Endothelial cell of umbilical vein (primary cell): Measurements from ENCODE around the gene HSD17B14. TPM values are rescaled to one million over a fixed set of nuclear protein-coding genes. Genes with fewer than 3 reads are reported as not detected.

Source experiments
- BruUV-seq: library from RNA; stranded (reverse); fragments of 400-500 nt; replicated peaks from 2 replicates; lab custom pipeline; 2021; lab: Mats Ljungman, UMichigan
- CTCF ChIA-PET: fragments of 300-600, 350-600 bp; sonication (Branson Sonifier 250); formaldehyde crosslinking; loops from one replicate; lab custom pipeline; 2021; ENCODE audit warnings: antibody characterized with exemption, inconsistent platforms; lab: Charles Lee
- POLR2A ChIA-PET: fragments of 300-600, 350-600 bp; sonication (Branson Sonifier 250); formaldehyde crosslinking; loops from one replicate; lab custom pipeline; 2021; ENCODE audit warnings: antibody characterized with exemption, inconsistent platforms; lab: Charles Lee
- DNase-seq: peaks from one replicate; pipeline ENCODE4 v3.0.0-alpha.2; 2011; ENCODE audit warnings: low read depth, low spot score
- FAIRE-seq: peaks from 2 replicates; lab custom pipeline; 2011; peaks lifted over from hg19 to GRCh38; lab: Jason Lieb, UNC
- H2AFZ ChIP-seq: 2 replicates; pipeline ENCODE4 v1.6.0; 2012; ENCODE audit warnings: low read depth, low read length, control low read depth, inconsistent platforms
- H3K27ac ChIP-seq: 2 replicates; pipeline ENCODE4 v1.5.1; 2011; ENCODE audit warnings: low read depth, mild to moderate bottlenecking, control low read depth, low read length, moderate library complexity; ENCODE audit not compliant: insufficient read depth
- H3K27me3 ChIP-seq, 2 experiments: 2 replicates each; pipeline versions ENCODE4 v1.6.0 to v1.6.1; 2011; ENCODE audit warnings: low read length in 2 of 2, mixed read lengths in 1 of 2; ENCODE audit not compliant: control insufficient read depth in 2 of 2, insufficient read depth in 2 of 2
- H3K36me3 ChIP-seq, 2 experiments: 2 replicates in 1 of 2; 3 replicates in 1 of 2; pipeline ENCODE4 v1.5.1; 2011; ENCODE audit warnings: low read length in 2 of 2, mild to moderate bottlenecking in 1 of 2, moderate library complexity in 1 of 2; ENCODE audit not compliant: control insufficient read depth in 2 of 2, insufficient read depth in 2 of 2; ENCODE audit errors: extremely low read depth in 1 of 2
- H3K4me1 ChIP-seq: 3 replicates; pipeline ENCODE4 v1.5.1; 2011; ENCODE audit warnings: mild to moderate bottlenecking, low read length; ENCODE audit not compliant: control insufficient read depth, insufficient read depth; ENCODE audit errors: extremely low read depth
- H3K4me2 ChIP-seq: 2 replicates; pipeline ENCODE4 v1.6.1; 2011; ENCODE audit warnings: low read length, control low read depth, mixed read lengths; ENCODE audit not compliant: insufficient read depth
- H3K4me3 ChIP-seq, 3 experiments: fragments of 200-600 bp in 1 of 3; sonication (generic), shearing (Covaris generic) in 1 of 3; replicated peaks in 1 of 3; 2 replicates each; pipeline ENCODE4 v1.5.1; 2011 to 2016; ENCODE audit warnings: control low read depth in 3 of 3, low read length in 3 of 3, mild to moderate bottlenecking in 2 of 3, inconsistent platforms in 1 of 3, low read depth in 1 of 3, moderate library complexity in 1 of 3; ENCODE audit not compliant: insufficient read depth in 1 of 3
- H3K79me2 ChIP-seq: 2 replicates; pipeline ENCODE4 v1.6.0; 2012; ENCODE audit warnings: low read length, inconsistent platforms; ENCODE audit not compliant: control insufficient read depth, insufficient read depth
- H3K9ac ChIP-seq: replicated peaks from 2 replicates; pipeline ENCODE3; 2011; ENCODE audit warnings: low read length, control low read depth; ENCODE audit not compliant: insufficient read depth; ENCODE audit errors: extremely low read depth
- H3K9me1 ChIP-seq: replicated peaks from 3 replicates; pipeline ENCODE4 v1.6.0; 2011; ENCODE audit warnings: mild to moderate bottlenecking, low read length; ENCODE audit not compliant: control insufficient read depth, insufficient read depth; ENCODE audit errors: extremely low read depth
- H3K9me3 ChIP-seq: replicated peaks from 2 replicates; pipeline ENCODE4 v1.5.1; 2012; ENCODE audit warnings: low read length, inconsistent platforms; ENCODE audit not compliant: control insufficient read depth, insufficient read depth
- H4K20me1 ChIP-seq: replicated peaks from 2 replicates; pipeline ENCODE3; 2011; ENCODE audit warnings: mild to moderate bottlenecking, low read length; ENCODE audit not compliant: control insufficient read depth, insufficient read depth; ENCODE audit errors: extremely low read depth
- CTCF ChIP-seq, 2 donors: IDR thresholded peaks; 1 replicate in 1 of 2; 2 replicates in 1 of 2; pipeline ENCODE4 v1.5.1; 2011; ENCODE audit warnings: low read length in 2 of 2, mild to moderate bottlenecking in 2 of 2, moderate library complexity in 2 of 2, control low read depth in 1 of 2, inconsistent platforms in 1 of 2, low read depth in 1 of 2; ENCODE audit not compliant: insufficient read depth in 1 of 2; ENCODE audit errors: extremely low read depth in 1 of 2
- EZH2 ChIP-seq: IDR thresholded peaks from 2 replicates; pipeline ENCODE4 v1.6.1; 2012; ENCODE audit warnings: borderline replicate concordance, low read depth, mild to moderate bottlenecking, moderate library complexity, low read length, inconsistent platforms; ENCODE audit not compliant: severe bottlenecking
- FOS ChIP-seq: IDR thresholded peaks from 2 replicates; pipeline ENCODE4 v1.6.1; 2011; ENCODE audit warnings: mild to moderate bottlenecking, low read length, moderate library complexity, borderline replicate concordance; ENCODE audit not compliant: insufficient read depth
- GATA2 ChIP-seq: IDR thresholded peaks from 2 replicates; pipeline ENCODE4 v1.7.0; 2011; ENCODE audit warnings: low read depth, mild to moderate bottlenecking, moderate library complexity, mixed read lengths, low read length; ENCODE audit not compliant: insufficient read length, insufficient read depth
- JUN ChIP-seq: IDR thresholded peaks from 2 replicates; pipeline ENCODE4 v1.6.1; 2011; ENCODE audit warnings: borderline replicate concordance, low read depth; ENCODE audit not compliant: insufficient read length, insufficient read depth
- MAX ChIP-seq: IDR thresholded peaks from 2 replicates; pipeline ENCODE4 v1.6.1; 2011; ENCODE audit not compliant: insufficient read depth, insufficient read length
- MYC ChIP-seq: IDR thresholded peaks from one replicate; pipeline ENCODE4 v1.6.1; 2011; ENCODE audit warnings: mild to moderate bottlenecking, low read depth, low read length
- POLR2A ChIP-seq: IDR thresholded peaks from 2 replicates; pipeline ENCODE4 v1.6.1; 2012; ENCODE audit warnings: low read depth, mild to moderate bottlenecking, control low read depth, low read length
- POLR2AphosphoS5 ChIP-seq: IDR thresholded peaks from 2 replicates; pipeline ENCODE4 v1.6.1; 2012; ENCODE audit warnings: low read depth, mild to moderate bottlenecking, control low read depth, low read length, moderate library complexity; ENCODE audit not compliant: insufficient read depth
- dilution Hi-C: fragments of 300-500 bp; cut with MboI; formaldehyde crosslinking; loops from one replicate; pipeline ENCODE4 v1.15.0; 2019; ENCODE audit warnings: low sequenced_read_pairs; ENCODE audit not compliant: extremely low pct_ligation_motif_present
- intact Hi-C: fragments of 100-400 bp; cut with micrococcal nuclease; formaldehyde crosslinking; loops from one replicate; pipeline ENCODE4 v1.10.0; 2022
- polyA plus RNA-seq, 4 experiments: library from polyadenylated mRNA; depleted of rRNA in 3 of 4; stranded (reverse) in 3 of 4; unstranded in 1 of 4; fragments of >200 nt; gene quantifications; 2 replicates each; pipeline versions ENCODE4 v1.2.1 to v1.2.3, GENCODE V29; 2011 to 2012; ENCODE audit warnings: missing spikeins in 1 of 4
- total RNA-seq: library from RNA; stranded (reverse); gene quantifications from 2 replicates; pipeline ENCODE4 v1.2.3, GENCODE V29; 2021

The HSD17B14 gene
- total and polyA plus RNA-seq, 2 donors (not counting 3 experiments of a cell fraction or from before 2014, with no cell fraction given) = 20.9 to 46.3 TPM

GRCh38 chr19:48873476-48874302, 37.4 kb upstream of the HSD17B14 start:
- Histone ChIP-seq H3K9me1 (no peaks in the 10 kb centered on the region), H3K9ac (peak overlapping the region; percentile 100), H2AFZ (no peak overlapping the region), H3K4me2 (peak overlapping the region; percentile 94), H3K79me2 (peaks cover 40% of the 10 kb centered on the region), H3K4me3 (peak overlapping the region; percentile 93 to 100 (median 100)), H4K20me1 (no peaks in the 10 kb centered on the region), H3K27me3 (no peaks in the 10 kb centered on the region), H3K36me3 (peaks cover 17 to 20% of the 10 kb centered on the region in 2 experiments), H3K4me1 (peaks cover 28% of the 10 kb centered on the region), H3K9me3 (no peaks in the 10 kb centered on the region), H3K27ac (peak overlapping the region; percentile 100)
- FAIRE-seq = no peak
- DNase-seq = no peak
- CTCF ChIA-PET = interaction anchor here (1.1 to 6.0 kb wide), 5 partner anchors 26 to 97 kb away, joined by 3 to 45 read pairs (median 12); partner anchors contain the start of gene NUCB1
- dilution Hi-C loops (no loop called here), intact Hi-C loops (loop anchor here (1.0 to 2.0 kb wide), 4 partner anchors 27 to 120 kb away; partner anchors contain the start of genes BCAT2, FTL, GYS1 and NUCB1)
- TF ChIP-seq JUN (no peak), MAX (no peak), CTCF (IDR thresholded peaks at IDR 0.05; ENCODE audit: extremely low read depth in 1 of 2, insufficient read depth in 1 of 2, low read depth in 1 of 2, low read length in 2 of 2) (no peak), EZH2 (no peak), POLR2AphosphoS5 (no peak), POLR2A (no peak), FOS (no peak), MYC (no peak), GATA2 (no peak)
- TSS peak; percentile 36 for BruUV-seq
- POLR2A ChIA-PET = interaction anchor here (1.2 to 2.3 kb wide), 4 partner anchors 31 to 120 kb away, joined by 6 to 8 read pairs (median 6); partner anchors contain the start of genes GYS1 and RUVBL2
